Measurements from ENCODE around the gene DPP10. TPM values are rescaled to one million over a fixed set of nuclear protein-coding genes. Genes with fewer than 3 reads are reported as not detected.
"Not testable (repeated sequence)": the region's sequence is repeated elsewhere in the genome, so short reads cannot be mapped to it uniquely, and the experiment has no call there.

Gene DPP10
- 3.1 TPM for polyA plus RNA-seq (2013, experiment 1 of 2)
- polyA plus RNA-seq (2013, experiment 2 of 2) = 3.3 TPM

DNA sequence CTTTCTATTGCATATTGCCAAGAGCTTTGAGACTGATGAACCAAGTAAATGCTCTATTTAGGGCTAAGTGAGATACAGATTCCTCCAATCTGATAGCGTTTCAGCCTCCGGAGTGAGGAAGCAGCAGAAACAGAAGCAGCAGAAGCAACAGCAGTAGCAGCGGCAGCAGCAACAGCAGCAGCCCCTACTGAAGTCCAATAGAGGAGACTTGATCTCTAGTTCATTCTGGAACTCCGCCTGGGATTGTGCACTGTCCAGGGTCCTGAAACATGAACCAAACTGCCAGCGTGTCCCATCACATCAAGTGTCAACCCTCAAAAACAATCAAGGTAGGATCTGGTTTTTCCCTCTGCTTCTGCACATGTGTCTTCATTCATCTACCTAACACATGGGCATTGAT, at the start of gene DPP10:
TSS of gene DPP10 (plus strand) at position 132 of the 400 bp plus-strand sequence.
- no peaks in the 10 kb centered on the region for H3K9me3 ChIP-seq (ENCODE audit: control insufficient read depth, low read length)
- H3K27ac ChIP-seq (ENCODE audit: low read depth, low read length, severe bottlenecking) = no peak within 1 kb of the TSS
- no peak within 1 kb of the TSS for H3K4me3 ChIP-seq (ENCODE audit: extremely low read depth, insufficient read depth, low read length, poor library complexity, severe bottlenecking)
- no peaks in the 10 kb centered on the region for H3K36me3 ChIP-seq (ENCODE audit: control insufficient read depth, insufficient read depth, low read length)
- WGBS, 2 experiments (ENCODE audit: insufficient coverage in 2 of 2) = 10 to 20% methylated on average over 5 of the region's 5 CpGs
- no peaks in the 10 kb centered on the region for H3K4me1 ChIP-seq (ENCODE audit: control insufficient read depth, insufficient read depth, low read length, poor library complexity, severe bottlenecking)

DNA sequence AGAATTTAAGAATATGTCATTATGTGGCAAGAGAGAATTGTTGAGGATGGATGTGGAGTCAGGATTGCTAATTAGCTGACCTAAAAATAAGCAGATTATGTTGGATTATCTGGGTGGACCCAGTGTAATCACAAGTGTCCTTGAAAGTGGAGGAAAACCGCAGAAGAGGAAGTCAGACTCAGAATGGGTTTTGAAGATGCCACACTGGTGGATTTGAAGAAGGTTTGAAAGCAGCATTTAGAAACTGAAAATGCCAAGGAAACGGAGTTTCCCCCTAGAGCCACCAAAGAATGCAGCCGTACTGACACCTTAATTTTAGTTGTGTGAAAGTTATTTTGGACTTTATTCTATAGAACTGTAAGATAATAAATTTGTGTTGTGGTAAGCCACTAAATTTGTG, 41.6 kb upstream of the DPP10 start:
- no peaks in the 10 kb centered on the region for H3K9me3 ChIP-seq (ENCODE audit: control insufficient read depth, low read length)
- no peaks in the 10 kb centered on the region for H3K36me3 ChIP-seq (ENCODE audit: control insufficient read depth, insufficient read depth, low read length)
- no peak overlapping the region for H3K4me3 ChIP-seq (ENCODE audit: extremely low read depth, insufficient read depth, low read length, poor library complexity, severe bottlenecking)
- 90 to 93% methylated on average over 2 to 3 of the region's 3 CpGs for WGBS, 2 experiments (ENCODE audit: insufficient coverage in 2 of 2)
- H3K4me1 ChIP-seq (ENCODE audit: control insufficient read depth, insufficient read depth, low read length, poor library complexity, severe bottlenecking) = no peaks in the 10 kb centered on the region
- no peak overlapping the region for H3K27ac ChIP-seq (ENCODE audit: low read depth, low read length, severe bottlenecking)

DNA sequence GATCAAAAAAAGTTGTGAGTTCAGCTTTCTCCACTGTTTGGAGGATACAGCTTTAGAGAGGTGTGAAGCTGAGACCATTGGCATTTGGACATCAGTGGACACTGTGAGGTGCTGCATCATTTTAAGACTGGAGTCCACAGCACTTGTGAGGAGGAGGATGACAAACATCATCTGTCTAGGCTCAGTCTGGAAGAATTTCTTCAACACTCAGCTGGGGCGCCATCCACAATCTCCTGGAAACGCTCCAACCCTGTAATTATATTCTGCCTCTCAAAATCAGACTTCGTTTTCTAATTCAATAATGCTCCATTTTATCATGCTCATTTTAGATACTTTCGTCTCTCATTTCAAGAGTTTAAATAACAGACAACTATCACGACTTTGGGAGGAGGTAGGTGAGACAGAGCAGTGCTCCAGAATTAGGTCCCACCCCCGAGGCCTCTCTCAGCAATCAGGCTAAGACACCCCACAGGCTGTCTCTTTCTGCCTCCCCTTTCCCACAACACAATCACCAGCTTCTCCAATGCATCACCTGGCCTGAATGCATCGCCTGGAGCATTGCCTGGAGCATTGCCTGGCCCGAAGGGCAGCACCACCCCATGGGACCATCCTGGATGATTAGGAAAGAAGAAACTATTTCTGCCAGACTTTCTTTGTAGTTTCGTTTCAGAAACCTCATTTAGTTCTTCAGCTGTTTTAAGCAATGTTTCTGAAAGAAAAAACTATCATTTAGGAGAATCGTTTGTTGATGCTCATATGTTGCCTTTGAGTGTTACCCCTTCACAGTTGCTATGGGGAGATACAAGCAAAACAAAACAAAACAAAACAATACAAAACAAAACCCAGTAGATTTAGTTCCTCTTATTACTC, 37.0 kb upstream of the DPP10 start:
- Histone ChIP-seq H3K27ac (ENCODE audit: low read depth, low read length, severe bottlenecking) (no peak overlapping the region), H3K4me1 (ENCODE audit: control insufficient read depth, insufficient read depth, low read length, poor library complexity, severe bottlenecking) (no peaks in the 10 kb centered on the region), H3K4me3 (ENCODE audit: extremely low read depth, insufficient read depth, low read length, poor library complexity, severe bottlenecking) (no peak overlapping the region), H3K9me3 (ENCODE audit: control insufficient read depth, low read length) (peaks cover 4% of the 10 kb centered on the region), H3K36me3 (ENCODE audit: control insufficient read depth, insufficient read depth, low read length) (no peaks in the 10 kb centered on the region)
- WGBS, 2 experiments (ENCODE audit: insufficient coverage in 2 of 2) = 82 to 91% methylated on average over 4 to 5 of the region's 10 CpGs

DNA sequence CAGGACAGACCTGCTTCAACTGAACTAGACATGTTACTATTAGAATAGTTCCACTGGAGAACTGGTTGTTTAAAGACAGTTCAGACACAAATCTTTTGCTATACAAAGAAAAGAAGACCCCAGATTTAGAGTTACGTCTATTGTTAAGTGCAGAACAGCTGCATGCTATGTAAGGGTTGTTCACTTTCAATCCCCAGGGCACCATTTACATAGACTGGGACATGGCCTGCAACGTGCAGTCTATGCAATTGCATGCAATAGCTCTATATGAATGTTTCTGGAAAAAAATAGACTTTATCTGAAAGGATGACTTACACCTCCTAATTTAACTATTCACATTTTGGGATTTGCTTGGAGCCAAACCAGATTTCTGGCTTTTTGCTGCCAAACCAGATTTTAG, 36.1 kb upstream of the DPP10 start:
- H3K27ac ChIP-seq (ENCODE audit: low read depth, low read length, severe bottlenecking) = no peak overlapping the region
- H3K36me3 ChIP-seq (ENCODE audit: control insufficient read depth, insufficient read depth, low read length) = no peaks in the 10 kb centered on the region
- peaks cover 4% of the 10 kb centered on the region for H3K9me3 ChIP-seq (ENCODE audit: control insufficient read depth, low read length)
- 83% methylated on average over 1 of the region's 2 CpGs; no CpG with 5 or more reads in 1 of the 2 experiments for WGBS, 2 experiments (ENCODE audit: insufficient coverage in 2 of 2)
- no peak overlapping the region for H3K4me3 ChIP-seq (ENCODE audit: extremely low read depth, insufficient read depth, low read length, poor library complexity, severe bottlenecking)
- H3K4me1 ChIP-seq (ENCODE audit: control insufficient read depth, insufficient read depth, low read length, poor library complexity, severe bottlenecking) = no peaks in the 10 kb centered on the region

DNA sequence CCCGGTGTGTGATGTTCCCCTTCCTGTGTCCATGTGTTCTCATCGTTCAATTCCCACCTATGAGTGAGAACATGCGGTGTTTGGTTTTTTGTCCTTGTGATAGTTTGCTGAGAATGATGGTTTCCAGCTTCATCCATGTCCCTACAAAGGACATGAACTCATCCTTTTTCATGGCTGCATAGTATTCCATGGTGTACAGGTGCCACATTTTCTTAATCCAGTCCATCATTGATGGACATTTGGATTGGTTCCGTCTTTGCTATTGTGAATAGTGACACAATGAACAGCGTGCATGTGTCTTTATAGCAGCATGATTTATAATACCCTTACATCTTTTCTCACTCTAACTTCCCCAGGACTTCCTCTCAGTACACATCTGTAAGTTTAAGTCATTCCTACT, 35.1 kb upstream of the DPP10 start:
- H3K9me3 ChIP-seq (ENCODE audit: control insufficient read depth, low read length); H3K4me3 ChIP-seq (ENCODE audit: extremely low read depth, insufficient read depth, low read length, poor library complexity, severe bottlenecking); H3K4me1 ChIP-seq (ENCODE audit: control insufficient read depth, insufficient read depth, low read length, poor library complexity, severe bottlenecking); H3K27ac ChIP-seq (ENCODE audit: low read depth, low read length, severe bottlenecking); H3K36me3 ChIP-seq (ENCODE audit: control insufficient read depth, insufficient read depth, low read length): not testable (repeated sequence)
- 100% methylated on average over 2 of the region's 5 CpGs; no CpG with 5 or more reads in 1 of the 2 experiments for WGBS, 2 experiments (ENCODE audit: insufficient coverage in 2 of 2)

DNA sequence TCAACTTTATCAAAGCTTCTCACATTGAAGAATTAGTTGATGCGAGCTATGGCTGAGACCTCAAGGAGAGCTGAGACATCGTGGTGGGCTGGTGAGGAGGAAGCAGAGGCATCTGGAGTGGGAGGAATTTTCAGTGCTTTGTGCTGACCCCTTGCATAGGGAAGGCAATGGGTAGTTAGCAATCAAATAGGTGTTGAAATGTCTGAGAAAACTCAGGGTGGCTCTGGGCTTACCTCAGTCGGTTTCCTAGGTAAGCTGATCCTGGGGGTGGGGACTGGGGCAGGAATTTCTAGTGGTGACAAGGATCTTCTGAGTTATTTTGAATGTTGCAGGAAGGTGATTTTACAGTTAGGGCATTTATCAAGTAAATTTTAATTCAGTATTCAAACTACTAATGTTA, 20.7 kb upstream of the DPP10 start:
- 16 to 46% methylated on average over 2 to 3 of the region's 3 CpGs for WGBS, 2 experiments (ENCODE audit: insufficient coverage in 2 of 2)

DNA sequence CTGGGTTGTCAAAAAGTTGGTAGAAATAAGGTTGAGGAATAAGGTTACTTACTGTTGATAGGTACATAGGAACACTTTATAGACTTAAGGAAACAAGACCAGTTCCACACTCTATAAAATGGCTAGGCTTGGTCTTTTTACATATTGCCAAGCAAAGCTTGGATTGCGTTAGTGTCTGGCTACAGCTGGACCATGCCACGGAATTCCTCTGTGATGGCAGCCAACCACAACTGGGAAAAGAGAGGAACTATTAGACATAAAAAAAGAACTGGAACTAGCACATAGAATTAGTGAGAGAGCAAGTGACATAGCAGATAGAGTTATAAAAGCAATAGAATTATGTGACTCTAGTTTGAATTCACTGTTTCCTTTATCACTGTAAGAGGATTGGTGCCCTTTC, 17.7 kb upstream of the DPP10 start:
- H3K9me3 ChIP-seq (ENCODE audit: control insufficient read depth, low read length) = no peaks in the 10 kb centered on the region
- no peaks in the 10 kb centered on the region for H3K4me1 ChIP-seq (ENCODE audit: control insufficient read depth, insufficient read depth, low read length, poor library complexity, severe bottlenecking)
- WGBS, 2 experiments (ENCODE audit: insufficient coverage in 2 of 2) = 95 to 100% methylated on average over 2 of the region's 2 CpGs
- H3K4me3 ChIP-seq (ENCODE audit: extremely low read depth, insufficient read depth, low read length, poor library complexity, severe bottlenecking) = no peak overlapping the region
- H3K27ac ChIP-seq (ENCODE audit: low read depth, low read length, severe bottlenecking) = no peak overlapping the region
- H3K36me3 ChIP-seq (ENCODE audit: control insufficient read depth, insufficient read depth, low read length) = no peaks in the 10 kb centered on the region

More for the DNA sequence above, 20.7 kb upstream of the DPP10 start:
- no peaks in the 10 kb centered on the region for H3K4me1 ChIP-seq (ENCODE audit: control insufficient read depth, insufficient read depth, low read length, poor library complexity, severe bottlenecking)
- H3K36me3 ChIP-seq (ENCODE audit: control insufficient read depth, insufficient read depth, low read length) = no peaks in the 10 kb centered on the region
- no peak overlapping the region for H3K4me3 ChIP-seq (ENCODE audit: extremely low read depth, insufficient read depth, low read length, poor library complexity, severe bottlenecking)
- H3K9me3 ChIP-seq (ENCODE audit: control insufficient read depth, low read length) = no peaks in the 10 kb centered on the region
- H3K27ac ChIP-seq (ENCODE audit: low read depth, low read length, severe bottlenecking) = no peak overlapping the region

DNA sequence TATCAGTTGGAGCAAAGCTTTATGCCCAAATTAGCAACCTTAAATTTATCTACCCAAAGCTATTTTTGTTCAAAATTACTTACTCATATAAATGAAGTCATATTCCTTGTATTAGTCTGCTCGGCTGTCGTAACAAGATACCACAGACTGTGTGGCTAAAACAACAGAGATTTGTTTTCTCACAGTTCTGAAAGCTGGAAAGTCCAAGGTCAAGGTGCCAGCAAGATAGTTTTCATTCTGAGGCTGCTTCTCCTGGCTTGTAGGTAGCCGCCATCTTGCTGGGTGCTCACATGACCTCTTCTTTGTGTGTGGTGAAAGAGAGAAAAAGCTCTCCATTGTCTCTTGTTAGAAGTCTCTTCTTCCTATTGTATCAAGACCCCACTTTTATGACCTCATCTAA, 15.7 kb upstream of the DPP10 start:
- Histone ChIP-seq H3K27ac (ENCODE audit: low read depth, low read length, severe bottlenecking) (no peak overlapping the region), H3K4me3 (ENCODE audit: extremely low read depth, insufficient read depth, low read length, poor library complexity, severe bottlenecking) (no peak overlapping the region), H3K9me3 (ENCODE audit: control insufficient read depth, low read length) (no peaks in the 10 kb centered on the region), H3K36me3 (ENCODE audit: control insufficient read depth, insufficient read depth, low read length) (no peaks in the 10 kb centered on the region), H3K4me1 (ENCODE audit: control insufficient read depth, insufficient read depth, low read length, poor library complexity, severe bottlenecking) (no peaks in the 10 kb centered on the region)
- 92 to 100% methylated on average over 2 of the region's 3 CpGs for WGBS, 2 experiments (ENCODE audit: insufficient coverage in 2 of 2)

DNA sequence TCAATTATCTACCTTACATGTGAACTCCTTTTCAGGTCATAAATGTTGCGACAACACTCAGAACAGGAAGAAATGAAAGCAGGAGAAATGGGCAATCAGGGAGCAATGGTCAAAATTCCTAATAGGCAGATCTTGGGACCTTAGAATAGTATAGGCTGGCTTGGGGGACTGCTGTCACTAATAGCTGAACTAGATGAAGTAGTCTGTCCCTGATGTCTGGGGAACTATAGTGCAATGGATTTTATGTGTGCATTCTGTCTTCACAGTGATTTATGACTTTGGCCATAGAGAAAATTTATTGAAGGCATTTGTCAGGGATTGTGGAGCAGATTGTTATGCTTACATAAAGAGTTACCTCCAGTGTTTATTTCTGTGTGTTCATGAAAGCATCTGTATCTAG, 6.1 kb upstream of the DPP10 start:
- 83 to 89% methylated on average over 1 of the region's 1 CpG for WGBS, 2 experiments (ENCODE audit: insufficient coverage in 2 of 2)
- no peaks in the 10 kb centered on the region for H3K36me3 ChIP-seq (ENCODE audit: control insufficient read depth, insufficient read depth, low read length)
- no peak overlapping the region for H3K4me3 ChIP-seq (ENCODE audit: extremely low read depth, insufficient read depth, low read length, poor library complexity, severe bottlenecking)
- H3K9me3 ChIP-seq (ENCODE audit: control insufficient read depth, low read length) = no peaks in the 10 kb centered on the region
- no peak overlapping the region for H3K27ac ChIP-seq (ENCODE audit: low read depth, low read length, severe bottlenecking)
- H3K4me1 ChIP-seq (ENCODE audit: control insufficient read depth, insufficient read depth, low read length, poor library complexity, severe bottlenecking) = no peaks in the 10 kb centered on the region

DNA sequence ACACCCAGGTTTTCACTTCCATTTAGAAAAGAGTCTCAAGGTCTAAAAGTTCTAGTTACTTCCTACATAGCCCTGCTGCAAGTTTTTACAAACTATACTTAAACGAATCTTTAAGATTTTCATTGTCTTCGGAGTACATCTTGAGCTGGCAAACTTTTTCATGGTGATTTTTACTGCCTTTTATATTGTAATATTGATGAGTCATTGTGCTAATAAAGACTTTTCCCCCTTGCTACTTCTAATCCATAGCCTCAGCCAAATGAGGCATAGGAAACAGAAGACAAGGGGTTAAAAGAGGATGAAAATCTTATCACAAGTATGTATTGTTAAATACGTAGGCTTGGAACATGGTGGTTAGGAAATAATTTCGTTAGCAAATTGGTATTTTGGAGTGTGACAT, 4.1 kb downstream of the DPP10 start:
- WGBS, 2 experiments (ENCODE audit: insufficient coverage in 2 of 2) = 81 to 92% methylated on average over 2 of the region's 4 CpGs
- Histone ChIP-seq H3K4me3 (ENCODE audit: extremely low read depth, insufficient read depth, low read length, poor library complexity, severe bottlenecking) (no peak overlapping the region), H3K27ac (ENCODE audit: low read depth, low read length, severe bottlenecking) (no peak overlapping the region), H3K36me3 (ENCODE audit: control insufficient read depth, insufficient read depth, low read length) (no peaks in the 10 kb centered on the region), H3K4me1 (ENCODE audit: control insufficient read depth, insufficient read depth, low read length, poor library complexity, severe bottlenecking) (no peaks in the 10 kb centered on the region), H3K9me3 (ENCODE audit: control insufficient read depth, low read length) (no peaks in the 10 kb centered on the region)

DNA sequence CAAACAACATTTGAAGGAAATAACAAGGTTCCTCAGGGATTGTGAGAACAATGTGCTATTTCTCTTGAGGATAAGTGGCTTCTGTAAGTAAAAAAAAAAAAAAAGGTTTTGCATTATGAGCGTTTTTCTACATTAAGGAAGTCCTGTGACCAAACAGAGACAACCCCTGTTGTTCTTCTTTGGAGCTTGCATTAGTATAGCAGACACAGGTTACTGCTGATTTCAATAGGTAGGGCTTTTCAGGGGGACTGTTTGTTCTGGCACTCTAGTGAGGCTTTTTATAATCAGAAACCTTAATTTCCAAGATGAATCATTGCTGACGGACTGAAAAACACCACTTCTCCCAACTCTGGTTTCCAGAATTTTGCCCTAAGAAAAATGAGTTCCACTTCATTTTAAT, 8.2 kb downstream of the DPP10 start:
- Histone ChIP-seq H3K9me3 (ENCODE audit: control insufficient read depth, low read length) (no peaks in the 10 kb centered on the region), H3K4me1 (ENCODE audit: control insufficient read depth, insufficient read depth, low read length, poor library complexity, severe bottlenecking) (no peaks in the 10 kb centered on the region)
- no CpG with 5 or more reads among the region's 2 CpGs for WGBS, 2 experiments (ENCODE audit: insufficient coverage in 2 of 2)

More for the DNA sequence above, 8.2 kb downstream of the DPP10 start:
- no peak overlapping the region for H3K27ac ChIP-seq (ENCODE audit: low read depth, low read length, severe bottlenecking)
- H3K36me3 ChIP-seq (ENCODE audit: control insufficient read depth, insufficient read depth, low read length) = no peaks in the 10 kb centered on the region
- H3K4me3 ChIP-seq (ENCODE audit: extremely low read depth, insufficient read depth, low read length, poor library complexity, severe bottlenecking) = no peak overlapping the region
